LNCAP (cell line): ENCODE data around the gene LRIT2.

Source experiments
- CTCF ChIP-seq: fragments of 450-650 bp; IDR thresholded peaks from 2 replicates; pipeline ENCODE4 v1.5.1; 2017; ENCODE audit warnings: mild to moderate bottlenecking

Gene LRIT2

GRCh38 chr10:84254552-84255478 is 29.5 kb upstream of the LRIT2 start:
- no peak for TF ChIP-seq CTCF

DNA sequence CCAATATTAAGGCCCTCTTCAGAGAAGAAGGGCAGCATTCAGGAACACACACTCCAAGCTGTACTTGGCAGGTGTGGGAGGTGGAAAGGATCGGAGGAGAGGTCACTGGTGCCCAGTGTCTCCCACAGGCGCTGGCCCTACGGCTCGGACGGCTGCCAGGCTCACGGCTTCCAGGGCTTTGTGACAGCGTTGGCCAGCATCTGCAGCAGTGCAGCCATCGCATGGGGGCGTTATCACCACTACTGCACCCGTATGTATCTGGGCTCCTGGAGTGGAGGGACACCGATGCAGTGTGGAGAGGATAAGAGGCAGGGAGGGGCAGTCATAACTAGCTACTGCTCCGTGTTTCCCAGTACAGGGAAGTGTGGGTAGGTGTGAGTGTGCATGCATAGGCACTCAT is 23.4 kb upstream of the LRIT2 start:
- no peak for TF ChIP-seq CTCF

- TF ChIP-seq CTCF = no peak
Observed at GRCh38 chr10:84247496-84247895, 22.2 kb upstream of the LRIT2 start.

DNA sequence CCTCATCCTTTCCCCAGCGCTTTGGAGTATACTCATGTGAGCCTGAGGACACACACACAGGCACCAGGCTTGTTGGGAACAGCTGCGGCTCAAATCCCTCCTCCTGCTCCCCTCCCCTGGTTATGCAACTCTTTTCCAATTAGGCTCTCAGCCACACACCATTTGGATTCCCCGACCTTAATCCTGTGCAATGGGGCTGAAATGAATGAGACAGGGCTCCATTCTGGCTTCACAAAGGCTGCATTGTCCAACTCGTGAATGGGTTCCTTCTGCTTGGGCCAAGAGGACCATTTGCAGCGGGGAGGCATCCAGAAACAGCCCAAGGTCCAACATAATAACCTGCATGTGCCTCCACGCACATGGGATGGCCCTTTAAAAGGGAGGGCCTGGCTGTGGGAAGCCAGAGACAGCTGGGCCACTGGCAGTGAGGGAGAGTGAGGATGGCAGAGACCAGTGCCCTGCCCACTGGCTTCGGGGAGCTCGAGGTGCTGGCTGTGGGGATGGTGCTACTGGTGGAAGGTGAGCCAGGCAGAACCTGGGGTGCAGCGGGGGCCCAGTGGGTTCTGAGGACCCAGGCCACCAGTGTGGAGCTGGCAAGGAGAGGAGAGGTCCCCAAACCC is 19.4 kb upstream of the LRIT2 start, which contains the start of gene RGR:
TSS of gene RGR (plus strand) at position 403 of the 620 bp plus-strand sequence. CDS start at position 441, 38 bp downstream.
- TF ChIP-seq CTCF = no peak

DNA sequence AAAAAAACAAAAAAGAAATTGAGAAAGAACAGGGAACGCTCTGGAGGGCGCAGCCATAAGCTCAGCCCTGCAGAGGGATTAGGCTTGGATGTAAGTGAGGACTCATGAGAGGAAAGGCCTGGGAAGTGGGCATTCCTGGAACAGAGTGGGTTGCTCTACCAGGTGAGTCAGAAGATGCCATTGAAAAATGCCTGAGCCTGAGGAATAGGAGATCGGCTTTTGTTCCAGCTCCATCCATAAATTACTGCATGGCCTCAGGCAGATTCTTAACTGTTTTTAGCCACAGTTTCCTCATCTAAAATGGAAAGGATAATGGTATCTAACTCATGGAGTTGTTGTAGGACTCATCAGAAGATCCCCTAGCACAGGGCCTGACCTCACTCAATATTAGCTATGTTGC is 18.4 kb upstream of the LRIT2 start:
- no peak for TF ChIP-seq CTCF

DNA sequence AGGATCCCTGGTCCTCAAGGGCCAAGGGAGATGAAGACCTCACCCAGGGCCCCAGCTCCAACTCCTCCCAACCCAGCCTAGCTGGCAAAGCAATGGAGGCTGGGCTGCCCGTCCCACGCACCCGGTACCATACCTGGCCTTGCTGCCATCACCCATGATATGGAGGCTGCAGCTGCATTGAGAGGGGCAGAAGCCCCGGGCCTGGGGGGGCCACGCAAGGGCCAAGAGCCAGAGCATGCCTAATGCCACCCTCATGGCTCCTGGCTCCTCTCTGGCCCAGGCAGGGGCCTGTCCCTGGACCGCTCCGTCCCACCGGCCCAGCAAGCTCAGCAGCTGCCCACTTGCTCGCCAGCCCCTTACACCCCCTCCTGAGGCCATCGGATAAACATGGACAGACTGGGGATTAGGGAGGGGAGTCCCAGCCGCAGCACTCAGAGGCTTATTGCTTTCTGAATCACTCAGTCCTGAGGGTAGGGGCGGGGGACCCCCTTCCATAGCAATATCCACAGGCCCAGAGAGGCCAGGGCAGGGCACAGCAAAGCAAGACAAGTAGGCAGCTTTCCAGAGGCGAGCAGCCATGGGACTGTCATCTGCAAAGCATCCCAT is 15.9 kb upstream of the LRIT2 start, which contains the start of gene LRIT1:
TSS of gene LRIT1 (minus strand) at position 362 of the 606 bp plus-strand sequence. CDS start at position 255, 107 bp downstream.
- TF ChIP-seq CTCF = no peak

DNA sequence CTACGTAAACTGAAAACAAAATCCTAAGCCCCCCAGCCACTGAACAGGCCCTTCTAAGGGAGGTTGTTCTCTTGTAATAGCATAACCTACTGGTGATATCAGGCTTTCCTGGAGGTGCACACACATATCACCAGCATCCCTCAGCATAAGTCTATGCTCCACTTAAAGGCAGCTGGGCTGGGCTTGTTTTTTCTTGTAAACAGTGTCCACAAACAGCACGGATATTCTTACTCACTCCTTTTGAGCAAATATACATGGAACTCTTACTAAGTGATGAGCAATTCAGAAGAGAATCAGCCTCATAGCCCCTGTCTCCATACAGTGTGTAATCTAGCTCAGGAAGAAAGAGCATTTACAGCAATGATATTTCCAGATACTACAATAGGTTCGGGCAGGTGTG is 13.6 kb upstream of the LRIT2 start:
- TF ChIP-seq CTCF = no peak
